CD14-positive monocyte (primary cell): ENCODE results near the gene AEBP1. TPM values are rescaled to one million over a fixed set of nuclear protein-coding genes. Genes with fewer than 3 reads are reported as not detected.

ENCODE experiments used
- DNase-seq, 3 donors: peaks; one replicate each; pipeline ENCODE4 v3.0.0-alpha.2; 2011 to 2022
- H2AFZ ChIP-seq: 2 replicates; pipeline ENCODE4 v1.6.0; 2012; ENCODE audit warnings: mild to moderate bottlenecking, low read depth, low read length, inconsistent platforms; ENCODE audit not compliant: insufficient read depth, poor library complexity, severe bottlenecking
- H3K27ac ChIP-seq, 2 donors: 1 replicate in 1 of 2; 2 replicates in 1 of 2; pipeline ENCODE4 v1.5.1; 2012 to 2013; ENCODE audit warnings: low read length in 2 of 2, control low read depth in 1 of 2, inconsistent platforms in 1 of 2, low read depth in 1 of 2, mild to moderate bottlenecking in 1 of 2
- H3K27me3 ChIP-seq, 2 donors: one replicate each; pipeline versions ENCODE4 v1.6.0 to v1.6.1; 2011 to 2013; ENCODE audit warnings: low read length in 2 of 2; ENCODE audit not compliant: control insufficient read depth in 2 of 2, insufficient read depth in 2 of 2
- H3K36me3 ChIP-seq, 2 donors: replicated peaks in 1 of 2; 1 replicate in 1 of 2; 2 replicates in 1 of 2; pipeline versions ENCODE4 v1.5.1 to v1.6.1; 2012 to 2013; ENCODE audit warnings: low read length in 2 of 2, control low read depth in 1 of 2, inconsistent platforms in 1 of 2, mild to moderate bottlenecking in 1 of 2; ENCODE audit not compliant: insufficient read depth in 2 of 2, control insufficient read depth in 1 of 2
- H3K4me1 ChIP-seq, 2 donors: 1 replicate in 1 of 2; 2 replicates in 1 of 2; pipeline versions ENCODE4 v1.5.1 to v1.6.1; 2012 to 2013; ENCODE audit warnings: low read length in 2 of 2, control low read depth in 1 of 2, inconsistent platforms in 1 of 2, mild to moderate bottlenecking in 1 of 2, moderate library complexity in 1 of 2; ENCODE audit not compliant: insufficient read depth in 2 of 2, control insufficient read depth in 1 of 2
- H3K4me2 ChIP-seq: replicated peaks from 2 replicates; pipeline ENCODE3; 2012; ENCODE audit warnings: low read length, moderate library complexity, mild to moderate bottlenecking; ENCODE audit not compliant: poor library complexity, severe bottlenecking; ENCODE audit errors: extremely low read depth
- H3K4me3 ChIP-seq, 3 experiments: fragments of 200-600 bp in 1 of 3; sonication (generic) in 1 of 3; replicated peaks in 1 of 3; 1 replicate in 2 of 3; 2 replicates in 1 of 3; pipeline ENCODE4 v1.5.1; 2011 to 2013; ENCODE audit warnings: low read length in 3 of 3, mild to moderate bottlenecking in 3 of 3, control low read depth in 2 of 3, low read depth in 2 of 3, inconsistent platforms in 1 of 3, moderate library complexity in 1 of 3
- H3K79me2 ChIP-seq: 2 replicates; pipeline ENCODE4 v1.6.0; 2012; ENCODE audit warnings: mild to moderate bottlenecking, control low read depth, inconsistent platforms, low read length, moderate library complexity; ENCODE audit not compliant: insufficient read depth
- H3K9ac ChIP-seq: 2 replicates; pipeline ENCODE4 v1.6.0; 2017; ENCODE audit warnings: low read length, mild to moderate bottlenecking; ENCODE audit not compliant: insufficient read depth, poor library complexity, severe bottlenecking
- H3K9me3 ChIP-seq, 2 donors: replicated peaks in 1 of 2; 1 replicate in 1 of 2; 2 replicates in 1 of 2; pipeline versions ENCODE4 v1.5.1 to v1.6.1; 2012 to 2013; ENCODE audit warnings: low read length in 2 of 2, control low read depth in 1 of 2; ENCODE audit not compliant: control insufficient read depth in 1 of 2, insufficient read depth in 1 of 2
- H4K20me1 ChIP-seq: 2 replicates; pipeline ENCODE4 v1.6.0; 2012; ENCODE audit warnings: mild to moderate bottlenecking, low read length, control low read depth, moderate library complexity; ENCODE audit not compliant: insufficient read depth
- H3K27ac Mint-ChIP-seq, 7 donors: one replicate each; pipeline ENCODE4 v1.8.0; 2020; ENCODE audit warnings: mild to moderate bottlenecking in 7 of 7, mixed read lengths in 7 of 7, moderate library complexity in 6 of 7, inconsistent platforms in 2 of 7
- H3K27me3 Mint-ChIP-seq, 3 donors: one replicate each; pipeline ENCODE4 v1.8.0; 2021 to 2022; ENCODE audit warnings: low read depth in 3 of 3, mild to moderate bottlenecking in 3 of 3, mixed read lengths in 3 of 3, moderate library complexity in 3 of 3, inconsistent platforms in 1 of 3
- H3K36me3 Mint-ChIP-seq, 2 donors: one replicate each; pipeline ENCODE4 v1.8.0; 2020; ENCODE audit warnings: mixed read lengths in 2 of 2, inconsistent platforms in 1 of 2, mild to moderate bottlenecking in 1 of 2
- H3K4me1 Mint-ChIP-seq: one replicate; pipeline ENCODE4 v1.8.0; 2020; ENCODE audit warnings: mild to moderate bottlenecking, mixed read lengths
- H3K4me3 Mint-ChIP-seq, 2 donors: one replicate each; pipeline ENCODE4 v1.8.0; 2020; ENCODE audit warnings: mild to moderate bottlenecking in 2 of 2, mixed read lengths in 2 of 2, moderate library complexity in 1 of 2
- H3K9me3 Mint-ChIP-seq, 7 donors: one replicate each; pipeline ENCODE4 v1.8.0; 2020 to 2022; ENCODE audit warnings: mixed read lengths in 7 of 7, mild to moderate bottlenecking in 6 of 7, moderate library complexity in 6 of 7, inconsistent platforms in 2 of 7
- CTCF ChIP-seq: fragments of 200-600 bp; IDR thresholded peaks from one replicate; pipeline ENCODE4 v1.8.0; 2022; ENCODE audit warnings: antibody characterized with exemption, mild to moderate bottlenecking
- WGBS: methylation state at CpG from one replicate; pipeline ENCODE4 v1.1.5; 2013; ENCODE audit warnings: missing lambda C conversion rate; ENCODE audit not compliant: insufficient coverage; 5-methylcytosine and 5-hydroxymethylcytosine counted together
- intact Hi-C, 2 donors: fragments of 100-400 bp; cut with micrococcal nuclease; formaldehyde crosslinking; loops; one replicate each; pipeline versions ENCODE4 v1.15.0 to v1.15.1; 2023
- polyA plus RNA-seq, 3 donors: library from polyadenylated mRNA; depleted of rRNA in 1 of 3; unstranded in 2 of 3; stranded (reverse) in 1 of 3; fragments of 300-500 nt in 2 of 3; fragments of >200 nt in 1 of 3; fragmentation: Illumina TruSeq in 2 of 3; gene quantifications; 1 replicate in 2 of 3; 2 replicates in 1 of 3; pipeline ENCODE4 v1.2.3, GENCODE V29; 2012 to 2021

Gene AEBP1
- polyA plus RNA-seq, 3 donors: 0.08 TPM; not detected in 2

DNA sequence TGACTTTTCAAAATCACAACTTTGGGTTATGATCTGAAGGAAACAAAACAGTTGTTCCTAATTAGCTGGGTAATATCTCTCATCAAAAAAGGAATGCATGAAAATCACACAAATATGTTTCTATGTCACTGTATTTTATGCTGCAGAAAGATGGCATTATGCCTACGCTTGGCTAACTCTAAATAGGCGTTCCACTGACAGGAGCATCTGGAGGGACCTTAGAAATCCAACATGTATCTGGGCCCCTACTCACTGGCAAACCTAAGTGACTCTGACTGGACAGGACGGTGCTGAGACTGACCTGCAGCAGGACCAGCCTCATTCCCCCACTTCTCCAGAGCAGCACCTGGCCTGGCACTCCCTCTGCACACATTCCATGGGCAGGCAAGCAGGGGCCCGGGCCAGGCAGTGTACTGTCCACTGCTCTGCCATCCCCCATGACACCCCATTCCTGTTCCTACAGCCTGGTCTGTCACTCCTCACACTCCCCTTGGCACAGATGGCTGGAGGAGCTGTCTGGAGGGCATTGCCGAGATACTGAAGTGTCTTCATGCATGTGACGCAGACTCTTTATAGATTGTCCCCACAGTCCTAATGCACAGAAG, 39.6 kb downstream of the AEBP1 start:
- H3K27ac ChIP-seq: no peak overlapping the region
- no peak for DNase-seq
- no peak overlapping the region for H3K4me2 ChIP-seq
- H3K27me3 Mint-ChIP-seq: peaks cover 23 to 46% (median 40%) of the 10 kb centered on the region in 3 donors
- H3K4me3 ChIP-seq: no peak overlapping the region
- H3K27ac Mint-ChIP-seq: no peak overlapping the region
- H3K4me1 Mint-ChIP-seq: peaks cover 14% of the 10 kb centered on the region
- peaks cover 0 to 9% (median 0%) of the 10 kb centered on the region in 7 donors for H3K9me3 Mint-ChIP-seq
- H3K36me3 ChIP-seq: no peaks in the 10 kb centered on the region
- peaks cover 0 to 37% of the 10 kb centered on the region in 2 donors for H3K27me3 ChIP-seq
- no peak overlapping the region for H2AFZ ChIP-seq
- H3K4me1 ChIP-seq: peaks cover 11 to 14% of the 10 kb centered on the region in 2 donors
- no peaks in the 10 kb centered on the region for H3K79me2 ChIP-seq
- 98% methylated on average over 5 of the region's 6 CpGs for WGBS
- no peaks in the 10 kb centered on the region for H4K20me1 ChIP-seq
- no peak overlapping the region for H3K9ac ChIP-seq
- peaks cover 0 to 3% of the 10 kb centered on the region in 2 donors for H3K9me3 ChIP-seq
- intact Hi-C loops: no loop called here
- no peak for TF ChIP-seq CTCF
- no peak overlapping the region for H3K4me3 Mint-ChIP-seq
- H3K36me3 Mint-ChIP-seq: no peaks in the 10 kb centered on the region

DNA sequence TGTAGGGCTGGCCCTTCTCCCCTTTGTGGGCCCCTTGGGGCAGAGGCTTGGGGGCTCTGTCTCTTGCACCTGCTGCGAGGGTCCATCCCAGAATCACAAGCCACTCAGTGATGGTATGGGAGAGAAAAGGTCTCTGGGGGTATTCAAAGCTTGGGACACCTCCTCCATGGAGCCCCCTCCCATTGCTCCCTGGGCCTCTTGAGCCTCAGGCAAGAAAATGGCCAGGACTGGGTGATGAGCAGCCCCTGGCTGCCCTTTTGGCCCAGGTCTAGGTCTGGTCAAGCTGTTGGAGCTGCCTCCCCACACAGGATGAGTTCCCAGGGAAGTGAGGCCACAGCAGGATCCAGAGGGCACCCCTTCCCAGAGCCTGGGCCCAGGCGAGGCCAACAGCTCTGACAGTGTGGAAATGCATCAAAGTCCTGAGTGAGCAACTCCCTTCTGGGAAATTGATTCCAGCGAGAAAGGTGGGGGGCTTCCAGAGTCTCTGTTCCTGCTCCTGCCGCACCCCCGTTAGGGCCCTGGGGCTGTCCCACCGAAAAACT, 40.4 kb downstream of the AEBP1 start:
- H4K20me1 ChIP-seq: no peaks in the 10 kb centered on the region
- no peak overlapping the region for H2AFZ ChIP-seq
- Mint-ChIP-seq H3K9me3 (peaks cover 0 to 9% (median 0%) of the 10 kb centered on the region in 7 donors), H3K4me3 (peak overlapping the region in 1 of 2 donors; percentile 81), H3K36me3 (no peaks in the 10 kb centered on the region), H3K4me1 (peaks cover 14% of the 10 kb centered on the region), H3K27me3 (peaks cover 23 to 46% (median 40%) of the 10 kb centered on the region in 3 donors), H3K27ac (no peak overlapping the region)
- no peak for TF ChIP-seq CTCF
- 82% methylated on average over 5 of the region's 6 CpGs for WGBS
- H3K27ac ChIP-seq: no peak overlapping the region
- no peak overlapping the region for H3K4me2 ChIP-seq
- no peaks in the 10 kb centered on the region for H3K36me3 ChIP-seq
- intact Hi-C loops: no loop called here
- H3K9ac ChIP-seq: no peak overlapping the region
- H3K79me2 ChIP-seq: no peaks in the 10 kb centered on the region
- H3K4me3 ChIP-seq: no peak overlapping the region
- H3K9me3 ChIP-seq: peaks cover 0 to 3% of the 10 kb centered on the region in 2 donors
- peaks cover 0 to 37% of the 10 kb centered on the region in 2 donors for H3K27me3 ChIP-seq
- DNase-seq: no peak
- peaks cover 11 to 14% of the 10 kb centered on the region in 2 donors for H3K4me1 ChIP-seq
